Measurements from ENCODE around the gene LUZP4. TPM values are rescaled to one million over a fixed set of nuclear protein-coding genes. Genes with fewer than 3 reads are reported as not detected.

Gene LUZP4
- not detected in 2 replicates for total RNA-seq

GRCh38 chrX:115289465-115289864, at the start of gene LUZP4:
Gene LUZP4, plus strand, starts transcription at chrX:115289715. Its CDS starts 45 bp downstream, at chrX:115289760.

Other genes starting within 250 kb of the LUZP4 start
- gene RBMXL3, start 100.3 kb upstream of the LUZP4 start, total RNA-seq: not detected in 2 replicates
- gene LRCH2, start 55.6 kb upstream of the LUZP4 start, total RNA-seq: 1.2 and 2.0 TPM in 2 replicates